22Rv1 (cell line): Measurements from ENCODE around the gene SAE1.

Experiments used
- CTCF ChIP-seq: fragments of 450-650 bp; IDR thresholded peaks from 2 replicates; pipeline ENCODE4 v1.5.1; 2017; ENCODE audit warnings: mild to moderate bottlenecking
- ZFX ChIP-seq: fragments of 450-650 bp; IDR thresholded peaks from 2 replicates; pipeline ENCODE4 v1.6.1; 2017; ENCODE audit warnings: antibody characterized with exemption, borderline replicate concordance

DNA sequence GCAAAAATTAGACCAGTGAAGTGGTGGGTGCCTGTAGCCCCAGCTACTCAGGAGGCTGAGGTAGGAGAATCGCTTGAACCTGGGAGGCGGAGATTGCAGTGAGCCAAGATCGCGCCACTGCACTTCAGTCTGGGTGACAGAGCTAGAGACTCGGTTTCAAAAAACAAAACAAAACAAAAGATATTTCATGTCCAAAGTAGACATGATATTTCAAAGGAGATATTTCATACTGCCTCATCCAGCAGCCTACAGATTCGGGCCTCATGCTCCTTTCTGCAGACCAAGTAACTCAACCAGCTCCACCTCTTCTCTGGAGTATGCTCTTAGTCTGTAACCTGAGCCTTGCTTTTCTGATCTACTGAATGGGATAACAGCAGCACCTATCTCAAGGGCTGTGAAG, 32.0 kb upstream of the SAE1 start:
- TF ChIP-seq CTCF: no peak
- TF ChIP-seq ZFX: no peak
